Measurements from ENCODE around the gene PLIN5. TPM values are rescaled to one million over a fixed set of nuclear protein-coding genes. Genes with fewer than 3 reads are reported as not detected.

The PLIN5 gene
- total and polyA plus RNA-seq, 2 of the 8 experiments (the other 6 are each of a cell fraction or from before 2014, with no cell fraction given), result 2.0 to 2.5 TPM

- peaks cover 0 to 11% (median 3%) of the 10 kb centered on the region in 4 experiments; a peak in 4 of 8 replicates for H3K36me3 ChIP-seq (ENCODE audit: control insufficient read depth in 2 of 4, insufficient read depth in 4 of 4, low read length in 3 of 4)
- H3K14ac ChIP-seq (ENCODE audit: insufficient read length), result no peak overlapping the region
- ChIA-PET POLR2A (ENCODE audit: partially characterized antibody) (interaction anchor here (0.8 to 2.8 kb wide), 8 partner anchors 9 to 52 kb away, joined by 3 to 27 read pairs (median 4); partner anchors contain the start of gene PLIN4), CTCF (ENCODE audit: partially characterized antibody) (interaction anchor here (0.6 to 5.2 kb wide), 3 partner anchors 13 to 253 kb away, joined by 4 to 40 read pairs (median 7); no protein-coding TSS in a partner anchor)
- H4K8ac ChIP-seq (ENCODE audit: extremely low read depth, insufficient read depth, low read length), result no peak overlapping the region
- no peak overlapping the region for H2BK120ac ChIP-seq (replicated peaks; ENCODE audit: low read depth, low read length)
- DNase-seq (ENCODE audit: low read depth in 1 of 2, low spot score in 2 of 2), result no peak
- H3K9ac ChIP-seq (replicated peaks in 1 of 4; ENCODE audit: extremely low read depth in 1 of 4, low read depth in 3 of 4, low read length in 3 of 4), result no peak overlapping the region
- H3K4ac ChIP-seq (replicated peaks; ENCODE audit: insufficient read length, low read depth, low read length), result no peak overlapping the region
- H3K56ac ChIP-seq (replicated peaks; ENCODE audit: insufficient read length, low read depth, low read length), result no peak overlapping the region
- no peak overlapping the region for H3K18ac ChIP-seq (ENCODE audit: extremely low read depth, low read length)
- H3K27me3 ChIP-seq (replicated peaks in 1 of 4; ENCODE audit: control insufficient read depth in 3 of 4, extremely low read depth in 1 of 4, insufficient read depth in 3 of 4, low read length in 3 of 4), result peaks cover 4 to 39% (median 28%) of the 10 kb centered on the region in 4 experiments; a peak in 6 of 7 replicates
- peaks cover 13 to 18% of the 10 kb centered on the region in 2 experiments for H4K20me1 ChIP-seq (replicated peaks in 1 of 2; ENCODE audit: control insufficient read depth in 1 of 2, insufficient read depth in 2 of 2, low read length in 2 of 2)
- H2BK20ac ChIP-seq (ENCODE audit: low read length), result no peak overlapping the region
- no peak for FAIRE-seq
- no peaks in the 10 kb centered on the region for H3K9me3 ChIP-seq (ENCODE audit: insufficient read depth in 2 of 2, low read depth in 1 of 2, low read length in 1 of 2)
- H3K79me1 ChIP-seq (ENCODE audit: low read depth, low read length), result peaks cover 2% of the 10 kb centered on the region; the same call in 1 of the 2 replicates
- H2AFZ ChIP-seq (ENCODE audit: low read length), result no peak overlapping the region
- no peak overlapping the region for H4K5ac ChIP-seq (ENCODE audit: insufficient read length, low read depth, low read length)
- no peak overlapping the region for H3K23ac ChIP-seq (ENCODE audit: insufficient read length)
- H2BK5ac ChIP-seq (ENCODE audit: low read depth, low read length), result no peak overlapping the region
- no peak overlapping the region for H3K4me3 ChIP-seq (ENCODE audit: extremely low read depth in 1 of 4, insufficient read depth in 2 of 4, low read depth in 3 of 4, low read length in 4 of 4)
- no peaks in the 10 kb centered on the region for H3K4me1 ChIP-seq (replicated peaks in 1 of 4; ENCODE audit: control insufficient read depth in 3 of 4, insufficient read depth in 4 of 4, low read length in 3 of 4)
- no peaks in the 10 kb centered on the region for H3K23me2 ChIP-seq (ENCODE audit: low read depth, low read length)
- no peak overlapping the region for H2BK12ac ChIP-seq (ENCODE audit: low read depth, low read length)
- H3K4me2 ChIP-seq (ENCODE audit: insufficient read depth in 1 of 2, low read depth in 2 of 2, low read length in 2 of 2), result no peak overlapping the region
- WGBS, 2 experiments (ENCODE audit: extremely low coverage in 1 of 2, insufficient coverage in 1 of 2, insufficient read length in 1 of 2, insufficient replicate concordance in 2 of 2, low coverage in 1 of 2, low lambda C conversion rate in 2 of 2, missing lambda C conversion rate in 1 of 2), result 80% methylated on average over 16 of the region's 21 CpGs; no CpG with 5 or more reads in 1 of the 2 experiments
- H3K27ac ChIP-seq (ENCODE audit: low read depth, low read length), result no peak overlapping the region
- H2BK15ac ChIP-seq (ENCODE audit: low read length), result no peak overlapping the region
- no peaks in the 10 kb centered on the region for H3K79me2 ChIP-seq (ENCODE audit: control insufficient read depth in 1 of 2, insufficient read depth in 2 of 2, low read length in 2 of 2)
- no peak overlapping the region for H2AK5ac ChIP-seq (ENCODE audit: low read depth, low read length)
- H4K91ac ChIP-seq (replicated peaks; ENCODE audit: insufficient read length, low read length), result no peak overlapping the region
- TF ChIP-seq ASH2L (IDR thresholded peaks at IDR 0.05; ENCODE audit: low read length) (no peak), POLR2AphosphoS5 (IDR thresholded peaks at IDR 0.05; ENCODE audit: low read depth, low read length) (no peak), CEBPB (IDR thresholded peaks at IDR 0.05; ENCODE audit: low read depth, low read length) (no peak), SRF (IDR thresholded peaks at IDR 0.05; ENCODE audit: low read depth, low read length) (no peak), NANOG (IDR thresholded peaks at IDR 0.05; ENCODE audit: insufficient read depth, low read depth, low read length, poor library complexity, severe bottlenecking) (no peak), GABPA (IDR thresholded peaks at IDR 0.05; ENCODE audit: borderline replicate concordance, insufficient read depth, low read length) (no peak), SP1 (IDR thresholded peaks at IDR 0.05; ENCODE audit: low read depth, low read length) (no peak), TAF1 (IDR thresholded peaks at IDR 0.05; ENCODE audit: low read depth, low read length) (no peak), CTBP2 (IDR thresholded peaks at IDR 0.05; ENCODE audit: borderline replicate concordance, insufficient read depth, insufficient read length, low read length) (no peak), BRCA1 (IDR thresholded peaks at IDR 0.05; ENCODE audit: low read depth, low read length) (no peak), RFX5 (IDR thresholded peaks at IDR 0.05; ENCODE audit: borderline replicate concordance, low read depth, low read length) (no peak), CHD1 (IDR thresholded peaks at IDR 0.05; ENCODE audit: low read depth, low read length) (no peak), SP2 (IDR thresholded peaks at IDR 0.05; ENCODE audit: low read length) (no peak), POU5F1 (IDR thresholded peaks at IDR 0.05; ENCODE audit: low read depth, low read length) (no peak)
- TF ChIP-seq, protein P1, sequence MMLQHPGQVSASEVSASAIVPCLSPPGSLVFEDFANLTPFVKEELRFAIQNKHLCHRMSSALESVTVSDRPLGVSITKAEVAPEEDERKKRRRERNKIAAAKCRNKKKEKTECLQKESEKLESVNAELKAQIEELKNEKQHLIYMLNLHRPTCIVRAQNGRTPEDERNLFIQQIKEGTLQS (IDR thresholded peaks at IDR 0.05; ENCODE audit: insufficient read depth, low read depth, low read length), result no peak
Measured at GRCh38 chr19:4508698-4509097, 26.3 kb downstream of the PLIN5 start.
